Activated CD8-positive, alpha-beta memory T cell treated with anti-CD3 and anti-CD28 coated beads, Interleukin-2, amount 50 U/mL, for 4 hours (primary cell): ENCODE data around the gene ATG14.
"Not testable (repeated sequence)": the region's sequence is repeated elsewhere in the genome, so short reads cannot be mapped to it uniquely, and the experiment has no call there.

Experiments used
- DNase-seq: peaks from one replicate; pipeline ENCODE4 v3.0.0-alpha.2; 2020

ATG14 gene, protein sequence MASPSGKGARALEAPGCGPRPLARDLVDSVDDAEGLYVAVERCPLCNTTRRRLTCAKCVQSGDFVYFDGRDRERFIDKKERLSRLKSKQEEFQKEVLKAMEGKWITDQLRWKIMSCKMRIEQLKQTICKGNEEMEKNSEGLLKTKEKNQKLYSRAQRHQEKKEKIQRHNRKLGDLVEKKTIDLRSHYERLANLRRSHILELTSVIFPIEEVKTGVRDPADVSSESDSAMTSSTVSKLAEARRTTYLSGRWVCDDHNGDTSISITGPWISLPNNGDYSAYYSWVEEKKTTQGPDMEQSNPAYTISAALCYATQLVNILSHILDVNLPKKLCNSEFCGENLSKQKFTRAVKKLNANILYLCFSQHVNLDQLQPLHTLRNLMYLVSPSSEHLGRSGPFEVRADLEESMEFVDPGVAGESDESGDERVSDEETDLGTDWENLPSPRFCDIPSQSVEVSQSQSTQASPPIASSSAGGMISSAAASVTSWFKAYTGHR

GRCh38 chr14:55411426-55412389, at the start of gene ATG14:
Gene ATG14, minus strand, starts transcription at chr14:55411830. Its CDS starts 8 bp downstream, at chr14:55411822.
- peak; percentile 73 for DNase-seq

DNA sequence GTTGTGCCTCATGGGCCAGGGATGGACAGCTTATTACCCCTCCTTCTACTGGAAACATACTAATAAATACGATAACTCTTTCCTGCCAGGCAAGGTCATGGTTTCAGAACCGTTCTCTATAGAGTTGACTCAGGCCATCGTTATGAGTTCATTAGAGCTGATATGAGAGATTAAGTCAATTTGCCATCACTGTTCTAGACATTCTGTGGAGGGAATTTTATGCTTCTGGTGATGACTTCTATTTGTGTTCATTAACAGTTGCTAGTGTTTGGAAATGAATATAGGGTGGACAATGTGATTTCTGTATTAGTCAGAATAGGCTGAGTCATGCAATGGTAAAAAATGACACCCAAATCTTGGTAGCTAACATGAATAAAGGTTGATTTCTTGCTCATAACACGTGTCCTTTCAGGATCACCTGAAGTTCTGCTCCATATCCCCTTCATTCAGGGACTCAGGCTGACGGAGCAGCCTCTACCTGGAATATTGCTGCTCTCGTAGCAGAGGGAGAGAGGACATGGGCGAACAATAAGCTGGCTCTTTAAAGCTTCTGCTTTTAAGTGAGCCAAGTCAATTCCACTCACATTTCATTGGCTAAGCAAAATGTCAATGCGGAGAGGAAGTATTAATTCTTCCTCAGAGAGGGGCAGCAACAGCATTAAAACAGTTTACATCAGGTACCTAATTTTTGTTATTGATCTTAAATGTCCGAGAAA, 47.3 kb upstream of the ATG14 start:
- DNase-seq = no peak

GRCh38 chr14:55457496-55457895, 45.9 kb upstream of the ATG14 start:
- DNase-seq = no peak

GRCh38 chr14:55456411-55456810, 44.8 kb upstream of the ATG14 start:
- DNase-seq = not testable (repeated sequence)

DNA sequence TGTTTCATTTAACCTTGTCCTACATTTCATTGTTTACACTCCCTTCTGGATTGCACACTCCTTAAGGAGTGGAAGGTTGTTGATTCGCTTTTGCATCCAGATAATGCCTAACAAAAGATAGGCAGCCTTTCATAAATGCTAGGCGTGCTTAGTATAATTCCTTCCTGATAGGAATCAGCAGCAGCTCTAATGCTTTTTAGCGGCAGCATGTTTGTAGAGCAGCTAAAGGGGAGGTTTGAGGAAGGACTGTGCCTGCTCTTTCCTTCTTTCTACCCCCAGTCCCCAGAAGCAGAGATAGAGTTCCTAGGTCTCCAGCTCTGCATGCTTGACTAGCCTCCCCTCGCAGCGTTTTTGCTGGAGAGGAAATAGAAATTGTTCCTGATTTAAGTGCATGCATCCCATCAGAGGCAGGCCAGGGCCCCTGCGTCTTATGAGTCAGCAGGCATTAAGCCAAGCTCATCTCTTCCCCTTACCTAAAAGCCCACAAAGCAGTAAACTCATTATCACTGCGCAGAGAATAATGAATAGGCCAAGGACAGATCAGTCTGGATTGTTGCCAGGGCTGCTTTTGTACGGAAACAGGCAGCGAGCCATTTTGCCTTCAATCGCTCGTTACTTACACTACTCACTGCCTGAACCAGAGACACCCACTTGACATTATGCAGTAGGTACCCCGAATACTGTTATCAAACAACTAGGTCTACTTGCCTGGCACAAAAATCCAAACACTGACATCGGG, 42.8 kb upstream of the ATG14 start:
- no peak for DNase-seq

GRCh38 chr14:55451950-55452349, 40.3 kb upstream of the ATG14 start:
- no peak for DNase-seq

DNA sequence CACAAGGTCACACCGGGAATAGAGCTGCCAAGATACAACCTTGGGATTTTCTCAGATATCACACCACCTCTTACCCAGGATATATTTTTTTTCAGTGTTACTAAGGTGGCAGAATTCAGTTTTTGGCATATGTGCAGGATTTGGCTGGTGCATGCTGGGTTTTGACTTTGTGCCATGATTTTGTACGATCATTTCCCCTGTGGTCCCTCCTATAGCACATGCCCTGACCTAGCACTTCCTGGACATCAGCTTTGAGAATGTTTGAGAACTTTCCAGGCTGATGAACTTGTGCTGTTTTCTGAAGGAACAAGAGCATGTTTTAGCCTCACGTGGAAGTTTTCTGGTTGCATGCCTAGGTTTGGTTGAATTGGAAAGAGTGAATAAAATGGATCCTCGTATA, 39.8 kb upstream of the ATG14 start:
- DNase-seq = no peak

GRCh38 chr14:55450987-55451386, 39.4 kb upstream of the ATG14 start:
- no peak for DNase-seq

DNA sequence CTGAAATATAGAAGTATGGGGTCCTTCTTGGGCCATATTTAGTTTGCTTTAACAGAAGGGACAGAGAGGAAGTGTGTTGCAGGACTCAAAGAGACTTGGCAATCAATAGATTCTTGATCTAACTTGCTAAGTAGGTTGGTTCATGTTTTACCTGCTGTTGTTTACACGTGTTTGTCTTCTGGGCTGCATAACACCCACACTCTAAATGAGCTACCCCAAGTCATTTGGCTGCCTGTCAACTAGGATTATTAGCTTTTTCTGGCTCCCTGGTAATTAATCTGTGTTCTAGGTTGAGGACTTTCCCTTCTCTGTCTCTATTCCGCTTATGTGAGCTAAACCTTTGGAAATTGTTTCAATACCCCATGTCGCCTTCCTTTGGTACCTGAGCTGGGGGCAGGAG, 38.9 kb upstream of the ATG14 start:
- DNase-seq = no peak

DNA sequence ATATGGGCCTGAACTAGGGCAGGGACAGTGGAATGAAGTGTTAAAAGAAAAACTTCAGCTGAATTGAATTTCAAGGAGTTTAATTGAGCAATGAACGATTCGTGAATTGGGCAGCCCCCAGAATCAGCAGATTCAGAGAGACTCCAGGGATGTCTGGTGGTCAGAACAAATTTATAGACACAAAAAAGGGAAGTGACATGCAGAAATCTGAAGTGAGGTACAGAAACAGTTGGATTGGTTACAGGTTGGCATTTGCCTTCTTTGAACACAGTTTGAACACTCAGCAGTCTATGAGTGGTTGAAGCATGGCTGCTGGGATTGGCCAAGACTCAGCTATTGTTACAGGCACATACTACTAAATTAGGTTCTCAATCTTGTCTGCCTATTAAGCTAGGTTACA, 38.5 kb upstream of the ATG14 start:
- no peak for DNase-seq

- no peak for DNase-seq
Observed at GRCh38 chr14:55449116-55449515, 37.5 kb upstream of the ATG14 start.

GRCh38 chr14:55448141-55448614, 36.5 kb upstream of the ATG14 start:
- DNase-seq = no peak

GRCh38 chr14:55446833-55447232, 35.2 kb upstream of the ATG14 start:
- DNase-seq = no peak

GRCh38 chr14:55446127-55446736, 34.6 kb upstream of the ATG14 start:
- DNase-seq = peak; percentile 44

GRCh38 chr14:55441286-55441685, 29.7 kb upstream of the ATG14 start:
- no peak for DNase-seq

DNA sequence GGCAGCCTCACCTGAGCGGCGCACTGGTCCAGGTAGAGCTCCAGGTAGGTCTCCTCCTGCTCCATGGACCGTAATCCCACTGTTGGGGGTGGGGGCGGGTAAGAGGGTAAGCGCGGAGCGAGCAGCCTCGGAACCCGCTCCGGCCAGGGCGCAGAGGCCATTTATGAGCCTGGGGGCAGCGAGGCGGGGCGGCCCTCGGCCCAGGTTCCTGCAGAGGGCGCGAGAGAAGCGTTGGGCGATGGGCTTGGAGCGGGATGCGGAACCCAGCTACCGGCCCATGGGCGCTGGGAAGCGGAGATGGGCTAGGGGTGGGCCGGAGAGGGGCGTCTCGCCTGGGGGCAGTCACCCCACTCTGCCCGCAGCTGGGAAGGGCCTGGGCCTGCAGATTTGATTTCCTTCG, 28.8 kb upstream of the ATG14 start, which contains the start of gene TBPL2:
Gene TBPL2, minus strand, starts transcription at position 232 of the 400 bp plus-strand sequence. Its CDS starts 167 bp downstream, at position 65.
- DNase-seq = no peak

- DNase-seq = no peak
Observed at GRCh38 chr14:55438066-55438683, 26.5 kb upstream of the ATG14 start.

- no peak for DNase-seq
Observed at GRCh38 chr14:55436931-55437330, 25.3 kb upstream of the ATG14 start.

GRCh38 chr14:55436519-55436918, 24.9 kb upstream of the ATG14 start:
- DNase-seq = no peak

DNA sequence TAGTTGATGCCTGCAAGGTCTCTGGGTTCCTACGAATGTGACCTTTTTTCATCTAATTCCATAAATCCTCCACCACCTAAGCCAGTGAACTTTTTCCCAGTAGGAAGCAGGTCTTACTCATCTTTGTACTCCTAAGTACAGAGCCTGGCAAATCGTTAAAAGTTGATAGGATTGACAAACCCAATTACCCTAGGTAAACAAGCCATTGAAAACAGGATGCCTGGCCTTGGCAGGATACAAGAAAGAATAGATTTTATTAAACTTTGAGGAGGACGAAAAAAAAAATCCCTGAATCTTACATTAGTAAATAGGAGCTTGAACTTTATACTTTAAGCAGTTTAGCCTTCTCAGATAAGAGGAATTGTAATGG, 23.2 kb upstream of the ATG14 start:
- DNase-seq = no peak
